ENCODE measurements around the gene FLT1.

The FLT1 gene

DNA sequence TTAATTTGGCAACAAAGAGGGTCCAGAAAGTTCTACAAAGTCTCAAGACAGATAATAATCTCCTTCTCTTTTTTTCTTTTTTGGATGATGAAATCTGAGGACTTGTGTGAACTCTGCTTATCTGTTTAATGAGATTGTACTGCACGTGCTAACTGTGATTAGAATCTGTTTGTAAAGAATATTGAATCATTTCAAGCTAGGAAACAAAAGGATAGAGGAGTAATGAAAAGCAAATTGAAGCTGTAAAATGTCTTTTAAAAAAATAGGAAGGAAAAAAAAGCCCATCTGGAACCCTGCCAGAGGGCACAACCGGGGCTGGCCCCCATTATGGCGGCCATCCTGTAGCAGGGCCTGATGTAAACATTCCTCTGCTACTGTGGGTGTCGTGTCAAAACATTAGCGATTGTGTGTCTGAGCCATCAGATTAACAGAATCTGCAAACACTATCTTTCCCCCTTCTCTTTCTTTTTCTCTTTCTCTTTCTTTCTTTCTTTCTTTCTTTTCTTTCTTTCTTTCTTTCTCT lies 83.0 kb downstream of the FLT1 start:
- ChIA-PET POLR2A (no interaction called here), CTCF (no interaction called here)
- TF ChIP-seq LEF1 (IDR thresholded peaks at IDR 0.05; ENCODE audit: borderline replicate concordance) (no peak), FOXM1 (IDR thresholded peaks at IDR 0.05; ENCODE audit: borderline replicate concordance) (no peak), FOXA1 (IDR thresholded peaks at IDR 0.05) (no peak), ELF4 (IDR thresholded peaks at IDR 0.05) (no peak), BHLHE40 (IDR thresholded peaks at IDR 0.05; ENCODE audit: borderline replicate concordance) (no peak), L3MBTL2 (conservative IDR thresholded peaks at IDR 0.05) (no peak), ARNT (IDR thresholded peaks at IDR 0.05) (no peak)
- peak; percentile 16 for DNase-seq (ENCODE audit: extremely low spot score)

GRCh38 chr13:28410096-28410495 lies 84.8 kb downstream of the FLT1 start:
- TF ChIP-seq ZNF384 (IDR thresholded peaks at IDR 0.05) (no peak), FOXA1 (IDR thresholded peaks at IDR 0.05) (no peak), BHLHE40 (IDR thresholded peaks at IDR 0.05; ENCODE audit: borderline replicate concordance) (no peak), SP1 (IDR thresholded peaks at IDR 0.05) (no peak), SUZ12 (IDR thresholded peaks at IDR 0.05) (no peak), NFRKB (IDR thresholded peaks at IDR 0.05) (no peak), FOXM1 (IDR thresholded peaks at IDR 0.05; ENCODE audit: borderline replicate concordance) (no peak), ARNT (IDR thresholded peaks at IDR 0.05) (no peak), CTBP1 (IDR thresholded peaks at IDR 0.05; ENCODE audit: borderline replicate concordance) (no peak)
- TF ChIP-seq, protein P1, sequence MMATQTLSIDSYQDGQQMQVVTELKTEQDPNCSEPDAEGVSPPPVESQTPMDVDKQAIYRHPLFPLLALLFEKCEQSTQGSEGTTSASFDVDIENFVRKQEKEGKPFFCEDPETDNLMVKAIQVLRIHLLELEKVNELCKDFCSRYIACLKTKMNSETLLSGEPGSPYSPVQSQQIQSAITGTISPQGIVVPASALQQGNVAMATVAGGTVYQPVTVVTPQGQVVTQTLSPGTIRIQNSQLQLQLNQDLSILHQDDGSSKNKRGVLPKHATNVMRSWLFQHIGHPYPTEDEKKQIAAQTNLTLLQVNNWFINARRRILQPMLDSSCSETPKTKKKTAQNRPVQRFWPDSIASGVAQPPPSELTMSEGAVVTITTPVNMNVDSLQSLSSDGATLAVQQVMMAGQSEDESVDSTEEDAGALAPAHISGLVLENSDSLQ (IDR thresholded peaks at IDR 0.05), result no peak
- DNase-seq (ENCODE audit: extremely low spot score), result no peak
- CTCF ChIA-PET, result no interaction called here
- POLR2A ChIA-PET, result no interaction called here

GRCh38 chr13:28409648-28410047 lies 85.3 kb downstream of the FLT1 start:
- TF ChIP-seq ELF4 (IDR thresholded peaks at IDR 0.05), result no peak
- TF ChIP-seq BHLHE40 (IDR thresholded peaks at IDR 0.05; ENCODE audit: borderline replicate concordance), result no peak
- no peak for TF ChIP-seq NFRKB (IDR thresholded peaks at IDR 0.05)
- no peak for TF ChIP-seq SUZ12 (IDR thresholded peaks at IDR 0.05)
- no peak for TF ChIP-seq SP1 (IDR thresholded peaks at IDR 0.05)
- no peak for TF ChIP-seq L3MBTL2 (conservative IDR thresholded peaks at IDR 0.05)
- TF ChIP-seq CTBP1 (IDR thresholded peaks at IDR 0.05; ENCODE audit: borderline replicate concordance), result no peak
- TF ChIP-seq ZNF384 (IDR thresholded peaks at IDR 0.05), result no peak
- TF ChIP-seq FOXM1 (IDR thresholded peaks at IDR 0.05; ENCODE audit: borderline replicate concordance), result no peak
- TF ChIP-seq TARDBP (IDR thresholded peaks at IDR 0.05), result no peak
- no peak for TF ChIP-seq FOXK2 (IDR thresholded peaks at IDR 0.05)
- no peak for TF ChIP-seq LEF1 (IDR thresholded peaks at IDR 0.05; ENCODE audit: borderline replicate concordance)
- TF ChIP-seq, protein P1 (IDR thresholded peaks at IDR 0.05), result no peak
- TF ChIP-seq FOXA1 (IDR thresholded peaks at IDR 0.05), result no peak
- TF ChIP-seq ARNT (IDR thresholded peaks at IDR 0.05), result no peak
- no peak for TF ChIP-seq HDGF (IDR thresholded peaks at IDR 0.05; ENCODE audit: borderline replicate concordance)
- ChIA-PET CTCF (no interaction called here), POLR2A (no interaction called here)
- DNase-seq (ENCODE audit: extremely low spot score), result no peak

GRCh38 chr13:28408863-28409262 lies 86.1 kb downstream of the FLT1 start:
- no peak for DNase-seq (ENCODE audit: extremely low spot score)
- CTCF ChIA-PET, result interaction anchor here (0.7 kb wide), 1 partner anchor 23 kb away, joined by 5 read pairs; no protein-coding TSS in a partner anchor
- POLR2A ChIA-PET, result no interaction called here
- TF ChIP-seq BHLHE40 (IDR thresholded peaks at IDR 0.05; ENCODE audit: borderline replicate concordance), result no peak
- TF ChIP-seq SUZ12 (IDR thresholded peaks at IDR 0.05), result no peak
- no peak for TF ChIP-seq FOXA1 (IDR thresholded peaks at IDR 0.05)
- TF ChIP-seq ZNF384 (IDR thresholded peaks at IDR 0.05), result no peak
- TF ChIP-seq ELF4 (IDR thresholded peaks at IDR 0.05), result no peak
- no peak for TF ChIP-seq FOXK2 (IDR thresholded peaks at IDR 0.05)
- no peak for TF ChIP-seq HDGF (IDR thresholded peaks at IDR 0.05; ENCODE audit: borderline replicate concordance)
- TF ChIP-seq FOXM1 (IDR thresholded peaks at IDR 0.05; ENCODE audit: borderline replicate concordance), result no peak
- no peak for TF ChIP-seq TARDBP (IDR thresholded peaks at IDR 0.05)
- no peak for TF ChIP-seq SP1 (IDR thresholded peaks at IDR 0.05)
- TF ChIP-seq NFRKB (IDR thresholded peaks at IDR 0.05), result no peak
- no peak for TF ChIP-seq L3MBTL2 (conservative IDR thresholded peaks at IDR 0.05)
- TF ChIP-seq, protein P1 (IDR thresholded peaks at IDR 0.05), result no peak
- TF ChIP-seq LEF1 (IDR thresholded peaks at IDR 0.05; ENCODE audit: borderline replicate concordance), result no peak

- peak; percentile 15 for DNase-seq (ENCODE audit: extremely low spot score)
- ChIA-PET POLR2A (no interaction called here), CTCF (interaction anchor here (0.7 kb wide), 1 partner anchor 24 kb away, joined by 5 read pairs; no protein-coding TSS in a partner anchor)
- TF ChIP-seq FOXM1 (IDR thresholded peaks at IDR 0.05; ENCODE audit: borderline replicate concordance), result no peak
- no peak for TF ChIP-seq TARDBP (IDR thresholded peaks at IDR 0.05)
- TF ChIP-seq SP1 (IDR thresholded peaks at IDR 0.05), result no peak
- no peak for TF ChIP-seq ELF4 (IDR thresholded peaks at IDR 0.05)
- TF ChIP-seq, protein P1 (IDR thresholded peaks at IDR 0.05), result no peak
- no peak for TF ChIP-seq ARNT (IDR thresholded peaks at IDR 0.05)
- TF ChIP-seq FOXA1 (IDR thresholded peaks at IDR 0.05), result no peak
- TF ChIP-seq NFRKB (IDR thresholded peaks at IDR 0.05), result no peak
- no peak for TF ChIP-seq BHLHE40 (IDR thresholded peaks at IDR 0.05; ENCODE audit: borderline replicate concordance)
Measured at GRCh38 chr13:28408235-28408848, 86.6 kb downstream of the FLT1 start.
